GM19468 (cell line): ENCODE data around the gene RSRC2.
"Not testable (repeated sequence)": the region's sequence is repeated elsewhere in the genome, so short reads cannot be mapped to it uniquely, and the experiment has no call there.

Experiments used
- ATAC-seq: cut with Tn5 transposase; IDR thresholded peaks from one replicate; pipeline ENCODE4 v1.9.1; 2021; ENCODE audit warnings: mild to moderate bottlenecking, moderate library complexity, moderate number of reproducible peaks; ENCODE audit not compliant: unreplicated experiment; ENCODE audit errors: extremely low read depth

RSRC2 gene

DNA sequence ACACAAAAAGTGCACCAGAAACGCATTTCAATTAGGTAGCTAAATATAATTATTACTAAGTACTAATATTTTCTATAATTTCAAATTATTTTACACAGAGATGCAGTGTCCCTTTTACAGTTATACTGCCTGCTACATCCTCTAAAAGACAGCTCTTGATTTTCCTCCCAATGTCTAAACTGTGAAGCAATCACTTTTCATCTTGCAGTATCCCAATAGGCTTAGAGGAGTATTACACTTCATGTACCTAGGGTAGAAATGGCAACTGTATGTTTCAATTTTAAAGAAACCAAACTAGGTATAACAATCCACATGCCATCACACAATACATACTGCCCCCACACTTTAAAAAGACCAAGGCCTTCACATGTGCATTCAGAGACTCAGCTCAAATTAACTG, 7.3 kb downstream of the RSRC2 start:
- no peak for ATAC-seq

- ATAC-seq = no peak
Measured at GRCh38 chr12:122518908-122519307, 7.8 kb downstream of the RSRC2 start.

DNA sequence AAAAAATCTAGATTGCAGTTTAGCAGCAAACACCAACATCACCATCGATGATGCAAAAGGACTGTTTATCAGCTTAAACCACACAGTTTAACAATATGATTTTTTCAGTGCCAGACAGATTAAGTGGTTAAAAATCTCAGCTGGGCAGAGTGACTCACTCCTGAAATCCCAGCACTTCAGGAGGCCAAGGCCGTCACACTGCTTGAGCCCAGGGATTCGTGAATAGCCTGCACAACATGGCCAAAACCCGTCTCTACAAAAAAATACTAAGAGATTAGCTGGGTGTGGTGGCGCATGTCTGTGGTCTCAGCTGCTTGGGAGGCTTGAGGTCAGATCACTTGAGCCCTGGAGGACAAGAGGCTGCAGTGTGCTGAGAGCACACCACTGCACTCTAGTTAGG, 8.9 kb downstream of the RSRC2 start:
- ATAC-seq = no peak

DNA sequence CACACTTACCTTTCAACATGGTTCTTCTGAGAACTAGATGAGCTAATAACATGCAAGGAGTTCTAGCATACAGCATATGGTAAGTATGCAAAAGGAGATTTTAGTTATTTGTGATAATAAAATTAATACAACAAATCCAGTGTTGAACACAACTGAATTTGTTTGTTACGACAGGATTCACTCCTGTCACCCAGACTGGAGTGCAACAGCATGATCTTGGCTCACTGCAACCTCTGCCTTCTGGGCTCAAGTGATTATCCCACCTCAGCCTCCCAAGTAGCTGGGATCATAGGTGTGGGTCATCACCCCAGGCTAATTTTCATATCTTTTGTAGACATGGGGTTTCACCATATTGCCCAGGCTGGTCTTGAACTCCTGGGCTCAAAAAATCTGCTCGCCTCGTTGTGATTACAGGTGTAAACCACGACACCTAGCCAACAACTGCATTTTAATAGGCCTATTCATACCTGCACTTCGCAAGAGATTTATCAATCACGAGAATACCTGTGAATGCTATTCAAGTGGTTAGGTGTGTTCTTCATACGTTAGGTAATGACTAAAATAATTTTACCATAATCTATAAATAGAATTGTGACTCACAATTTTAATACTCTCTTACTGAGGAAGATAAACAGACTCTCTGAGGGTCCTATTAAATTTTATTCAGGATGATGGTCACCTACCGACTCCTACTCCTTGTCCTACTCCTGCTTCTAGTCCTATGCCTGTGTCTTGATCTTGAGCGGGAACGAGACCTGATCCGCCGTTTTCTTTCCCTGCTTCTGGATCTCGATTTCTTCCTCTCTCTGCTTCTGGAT, 10.0 kb downstream of the RSRC2 start:
- no peak for ATAC-seq

DNA sequence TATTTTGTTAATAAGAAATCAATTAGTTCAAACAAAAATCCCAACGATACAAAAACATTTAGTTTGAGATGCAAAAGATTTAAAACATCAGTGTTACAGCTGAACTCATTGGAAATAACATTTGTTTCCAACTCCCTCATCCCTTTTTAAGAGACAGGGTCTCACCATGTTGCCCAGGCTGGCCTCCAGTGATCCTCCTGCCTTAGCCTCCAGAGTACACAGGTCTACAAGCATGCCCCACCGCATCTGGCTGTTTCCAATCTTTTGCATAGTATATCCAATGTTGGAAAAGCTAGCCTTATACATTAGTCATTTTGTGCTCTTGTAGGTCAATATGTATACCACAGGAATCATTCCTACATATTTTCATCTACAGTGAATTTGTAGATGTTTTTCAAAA, 11.5 kb downstream of the RSRC2 start:
- ATAC-seq = no peak

- no peak for ATAC-seq
Measured at GRCh38 chr12:122513660-122514059, 13.1 kb downstream of the RSRC2 start.

GRCh38 chr12:122513028-122513427, 13.7 kb downstream of the RSRC2 start:
- ATAC-seq = not testable (repeated sequence)

GRCh38 chr12:122508163-122508562, 18.6 kb downstream of the RSRC2 start:
- ATAC-seq = no peak

GRCh38 chr12:122506393-122506938, 20.3 kb downstream of the RSRC2 start:
- no peak for ATAC-seq

DNA sequence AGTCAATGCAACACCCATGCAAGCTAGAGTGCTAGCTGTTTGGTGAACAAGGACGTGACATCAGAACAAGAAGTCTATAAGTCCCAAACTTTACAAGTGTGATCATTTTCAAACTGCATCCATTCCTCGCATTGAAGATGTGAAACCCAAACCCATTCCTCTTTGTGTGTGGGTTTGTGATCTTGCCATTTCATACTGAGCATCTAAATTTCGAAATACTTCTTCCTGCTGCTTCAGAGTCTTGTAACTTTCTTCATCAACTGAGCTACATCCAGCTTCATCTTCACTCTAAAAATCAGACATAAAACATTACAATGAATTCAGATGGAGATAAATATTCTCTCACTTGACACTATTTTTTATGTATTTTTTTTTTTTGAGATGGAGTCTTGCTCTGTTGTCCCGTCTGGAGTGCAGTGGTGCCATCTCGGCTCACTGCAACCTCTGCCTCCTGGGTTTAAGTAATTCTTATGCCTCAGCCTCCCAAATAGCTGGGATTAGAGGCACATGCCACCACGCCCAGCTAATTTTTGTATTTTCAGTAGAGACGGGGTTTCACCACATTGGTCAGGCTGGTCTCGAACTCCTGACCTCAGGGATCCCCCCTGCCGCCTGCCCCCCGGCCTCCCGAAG, 21.2 kb downstream of the RSRC2 start:
- no peak for ATAC-seq

- ATAC-seq = no peak
Measured at GRCh38 chr12:122503783-122504590, 22.7 kb downstream of the RSRC2 start.

GRCh38 chr12:122503147-122503751, 23.5 kb downstream of the RSRC2 start:
- no peak for ATAC-seq

- no peak for ATAC-seq
Measured at GRCh38 chr12:122501489-122501989, 25.2 kb downstream of the RSRC2 start.

DNA sequence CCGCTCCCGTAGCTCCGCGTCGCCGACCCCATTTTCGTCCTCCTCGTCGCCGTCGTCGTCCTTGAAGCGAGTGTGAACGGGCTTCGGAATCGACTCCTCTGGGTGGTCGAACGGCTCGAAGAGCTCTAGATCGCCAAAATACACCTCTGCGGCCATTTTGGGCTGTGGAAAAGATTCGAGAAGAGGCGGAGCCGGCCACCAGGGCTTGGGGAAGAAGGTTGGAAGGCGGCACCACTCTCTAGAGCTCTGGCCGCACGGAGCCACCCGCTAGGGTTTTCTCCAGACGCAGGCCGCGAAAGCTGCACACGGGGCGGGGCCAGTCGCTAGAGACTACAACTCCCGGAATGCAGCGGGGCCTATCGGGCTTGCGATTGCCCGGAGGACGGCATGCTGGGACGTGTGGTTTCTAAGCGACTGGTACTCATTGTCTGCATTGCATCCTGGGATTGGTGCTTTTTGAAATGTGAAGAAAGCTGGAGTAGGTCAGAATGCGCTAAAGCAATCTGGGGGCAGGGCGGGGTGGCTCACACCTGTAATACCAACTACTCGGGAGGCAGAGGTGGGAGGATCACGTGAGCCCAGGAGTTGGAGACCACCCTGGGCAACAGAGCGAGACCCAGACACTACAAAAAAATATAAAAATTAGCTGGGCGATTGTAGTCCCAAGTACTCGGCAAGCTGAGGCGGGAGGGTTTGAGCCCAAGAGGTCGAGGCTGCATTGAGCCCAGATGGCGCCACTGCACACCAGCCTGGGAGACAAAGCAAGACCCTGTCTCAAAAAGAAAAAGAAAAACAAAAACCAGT, 25.8 kb downstream of the RSRC2 start, which contains the start of gene ZCCHC8:
Gene ZCCHC8 (minus strand): TSS at position 248 of the 804 bp plus-strand sequence. CDS start 92 bp downstream, at position 156.
- ATAC-seq = peak; percentile 90

DNA sequence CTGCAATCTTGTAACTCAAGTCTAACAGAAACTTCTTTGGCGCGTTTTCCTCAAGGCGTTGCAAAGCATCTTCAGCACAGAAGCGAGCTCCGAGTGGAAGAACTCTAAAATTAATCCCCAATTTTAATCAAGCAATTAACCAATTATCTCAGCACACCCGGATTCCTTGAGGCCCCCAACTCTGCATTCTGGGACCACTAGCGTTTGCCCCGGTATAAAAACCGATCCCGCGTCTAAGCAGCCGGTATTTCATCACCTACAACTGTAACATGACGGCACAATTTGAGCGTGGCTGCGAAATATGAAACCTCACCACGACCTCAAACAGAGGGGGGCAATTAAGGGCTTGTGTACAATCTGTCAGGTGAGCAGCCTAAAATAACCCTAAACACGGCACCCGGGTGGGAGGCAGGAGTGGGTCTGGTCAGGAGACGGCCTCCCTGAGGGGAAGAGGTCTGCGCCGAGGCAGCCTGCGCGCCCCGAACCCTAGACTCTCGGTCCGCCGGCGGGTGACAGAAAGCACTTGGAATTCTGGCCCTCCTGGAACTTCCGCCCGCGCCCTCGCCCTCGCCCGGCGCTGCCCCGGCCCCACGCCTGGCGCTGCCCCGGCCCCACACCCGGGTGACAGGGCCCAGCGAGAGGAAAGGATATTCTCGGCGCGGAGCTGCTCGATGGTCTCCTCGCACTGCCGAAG, 26.6 kb downstream of the RSRC2 start:
- ATAC-seq = no peak

- ATAC-seq = no peak
Measured at GRCh38 chr12:122495258-122495657, 31.5 kb downstream of the RSRC2 start.

DNA sequence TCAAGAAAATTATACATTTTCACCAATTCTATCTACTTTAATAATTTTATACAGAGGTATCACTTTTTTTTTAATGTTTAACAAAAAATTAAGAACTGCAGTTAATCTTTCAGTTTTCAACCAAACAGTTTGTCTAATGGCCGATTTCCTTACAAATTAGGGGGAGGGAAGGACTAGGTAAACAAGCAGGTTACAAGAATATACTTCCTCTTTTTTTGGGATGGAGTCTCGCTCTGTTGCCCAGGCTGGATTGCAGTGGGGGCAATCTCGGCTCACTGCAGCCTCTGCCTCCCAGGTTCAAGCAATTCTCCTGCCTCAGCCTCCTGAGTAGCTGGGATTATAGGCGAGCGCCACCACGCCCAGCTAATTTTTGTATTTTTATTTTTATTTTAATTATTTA, 33.5 kb downstream of the RSRC2 start:
- ATAC-seq = not testable (repeated sequence)

- ATAC-seq = no peak
Measured at GRCh38 chr12:122491991-122492390, 34.7 kb downstream of the RSRC2 start.

GRCh38 chr12:122489038-122489437, 37.7 kb downstream of the RSRC2 start:
- no peak for ATAC-seq
